ENCODE measurements around the gene SAP30BP.
A peak's percentile ranks its signal among the peaks of the same experiment; 100 is the strongest.
"Not testable (repeated sequence)": the region's sequence is repeated elsewhere in the genome, so short reads cannot be mapped to it uniquely, and the experiment has no call there.

Gene SAP30BP

GRCh38 chr17:75634754-75635609 is 32.2 kb upstream of the SAP30BP start:
- no peak for DNase-seq

- DNase-seq, result no peak
Observed at GRCh38 chr17:75635610-75636202, 31.4 kb upstream of the SAP30BP start.

- no peak for DNase-seq
Observed at GRCh38 chr17:75636381-75637142, 30.6 kb upstream of the SAP30BP start.

- DNase-seq, result no peak
Observed at GRCh38 chr17:75637143-75637538, 30.0 kb upstream of the SAP30BP start.

GRCh38 chr17:75637551-75637950 is 29.6 kb upstream of the SAP30BP start:
- no peak for DNase-seq

GRCh38 chr17:75638039-75638438 is 29.1 kb upstream of the SAP30BP start:
- DNase-seq, result not testable (repeated sequence)

- no peak for DNase-seq
Observed at GRCh38 chr17:75638893-75639292, 28.2 kb upstream of the SAP30BP start.

GRCh38 chr17:75639327-75639726 is 27.8 kb upstream of the SAP30BP start:
- DNase-seq, result no peak

- DNase-seq, result no peak
Observed at GRCh38 chr17:75639771-75640555, 27.2 kb upstream of the SAP30BP start.

- DNase-seq, result no peak
Observed at GRCh38 chr17:75640556-75641119, 26.5 kb upstream of the SAP30BP start.

- DNase-seq, result no peak
Observed at GRCh38 chr17:75641343-75641742, 25.8 kb upstream of the SAP30BP start.

GRCh38 chr17:75642182-75642783 is 24.9 kb upstream of the SAP30BP start:
- no peak for DNase-seq

GRCh38 chr17:75642784-75643642 is 24.1 kb upstream of the SAP30BP start:
- no peak for DNase-seq

- no peak for DNase-seq
Observed at GRCh38 chr17:75643643-75644017, 23.5 kb upstream of the SAP30BP start.

- DNase-seq, result no peak
Observed at GRCh38 chr17:75645501-75645888, 21.6 kb upstream of the SAP30BP start.

GRCh38 chr17:75645889-75646637 is 21.1 kb upstream of the SAP30BP start:
- peak; percentile 13 for DNase-seq

GRCh38 chr17:75646638-75646992 is 20.5 kb upstream of the SAP30BP start:
- no peak for DNase-seq

- no peak for DNase-seq
Observed at GRCh38 chr17:75647061-75647460, 20.1 kb upstream of the SAP30BP start.

- DNase-seq, result no peak
Observed at GRCh38 chr17:75647921-75648320, 19.2 kb upstream of the SAP30BP start.

GRCh38 chr17:75649687-75650086 is 17.5 kb upstream of the SAP30BP start:
- DNase-seq, result no peak

GRCh38 chr17:75650874-75651273 is 16.3 kb upstream of the SAP30BP start:
- DNase-seq, result no peak
